ENCODE results near the gene ATMIN. TPM values are rescaled to one million over a fixed set of nuclear protein-coding genes. Genes with fewer than 3 reads are reported as not detected.
A peak's percentile ranks its signal among the peaks of the same experiment; 100 is the strongest.

Gene ATMIN
- total and polyA plus RNA-seq, 4 donors, result 9.4 to 29.1 (median 18.2) TPM

- WGBS, 2 donors, result 58 to 59% methylated on average over 11 of the region's 11 CpGs
- DNase-seq (no peak), ATAC-seq (ENCODE audit: low FRiP score) (no peak)
- Histone ChIP-seq H3K36me3 (ENCODE audit: control insufficient read depth in 1 of 2, insufficient read depth in 2 of 2, low read length in 1 of 2) (no peaks in the 10 kb centered on the region), H3K27ac (ENCODE audit: low read depth in 1 of 2, low read length in 2 of 2) (no peak overlapping the region), H3K4me1 (ENCODE audit: control insufficient read depth in 1 of 2, insufficient read depth in 2 of 2, low read length in 2 of 2) (peaks cover 0 to 3% of the 10 kb centered on the region in 2 donors), H3K27me3 (ENCODE audit: control insufficient read depth in 1 of 2, insufficient read depth in 2 of 2, low read length in 1 of 2) (no peaks in the 10 kb centered on the region), H3K9me3 (ENCODE audit: control insufficient read depth, low read length) (no peaks in the 10 kb centered on the region), H3K4me3 (ENCODE audit: low read length in 2 of 2) (no peak overlapping the region)
- intact Hi-C loops (cut with DNase I), result loop anchor here in 1 of 2 donors (10.0 kb wide), 1 partner anchor 69 kb away; no protein-coding TSS in a partner anchor
Observed at GRCh38 chr16:81003610-81004460, 31.8 kb upstream of the ATMIN start.

DNA sequence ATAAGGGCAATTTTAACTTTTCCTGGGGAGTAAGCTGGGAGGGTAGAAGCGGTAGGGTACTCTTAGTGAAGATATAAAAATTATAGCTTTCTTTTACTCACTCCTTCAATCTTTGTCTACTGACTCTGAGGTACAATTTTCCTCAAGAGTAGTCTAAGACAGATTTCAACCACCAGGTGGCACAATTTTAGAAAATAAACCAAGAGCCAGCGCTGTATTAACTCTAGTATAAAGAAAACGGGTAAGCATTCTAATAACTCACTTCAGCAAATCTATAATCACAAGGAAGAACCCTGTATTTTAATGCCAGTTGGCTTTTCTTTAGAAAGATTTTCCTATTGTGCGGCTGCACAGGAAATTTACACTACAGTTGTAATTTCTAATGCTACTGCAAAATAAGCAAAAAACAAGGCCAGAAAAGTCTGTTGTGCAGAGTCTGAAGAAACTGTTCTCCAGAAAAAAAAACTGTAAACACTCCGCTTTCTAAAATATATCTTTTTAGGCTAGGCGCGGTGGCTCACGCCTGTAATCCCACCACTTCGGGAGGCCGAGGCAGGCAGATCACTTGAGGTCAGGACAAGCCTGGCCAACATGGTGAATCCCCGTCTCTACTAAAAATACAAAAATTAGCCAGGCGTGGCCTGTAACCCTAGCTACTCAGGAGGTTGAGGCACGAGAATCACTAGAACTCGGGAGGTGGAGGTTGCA is 30.8 kb upstream of the ATMIN start:
- WGBS, 2 donors, result 41 to 42% methylated on average over 14 of the region's 14 CpGs
- DNase-seq (no peak), ATAC-seq (ENCODE audit: low FRiP score) (no peak)
- no peaks in the 10 kb centered on the region for H3K27me3 ChIP-seq (ENCODE audit: control insufficient read depth in 1 of 2, insufficient read depth in 2 of 2, low read length in 1 of 2)
- H3K9me3 ChIP-seq (ENCODE audit: control insufficient read depth, low read length), result no peaks in the 10 kb centered on the region
- no peaks in the 10 kb centered on the region for H3K36me3 ChIP-seq (ENCODE audit: control insufficient read depth in 1 of 2, insufficient read depth in 2 of 2, low read length in 1 of 2)
- no peak overlapping the region for H3K27ac ChIP-seq (ENCODE audit: low read depth in 1 of 2, low read length in 2 of 2)
- H3K4me1 ChIP-seq (ENCODE audit: control insufficient read depth in 1 of 2, insufficient read depth in 2 of 2, low read length in 2 of 2), result peaks cover 0 to 3% of the 10 kb centered on the region in 2 donors
- intact Hi-C loops (cut with DNase I), result loop anchor here in 1 of 2 donors (10.0 kb wide), 1 partner anchor 70 kb away; no protein-coding TSS in a partner anchor
- H3K4me3 ChIP-seq (ENCODE audit: low read length in 2 of 2), result no peak overlapping the region

DNA sequence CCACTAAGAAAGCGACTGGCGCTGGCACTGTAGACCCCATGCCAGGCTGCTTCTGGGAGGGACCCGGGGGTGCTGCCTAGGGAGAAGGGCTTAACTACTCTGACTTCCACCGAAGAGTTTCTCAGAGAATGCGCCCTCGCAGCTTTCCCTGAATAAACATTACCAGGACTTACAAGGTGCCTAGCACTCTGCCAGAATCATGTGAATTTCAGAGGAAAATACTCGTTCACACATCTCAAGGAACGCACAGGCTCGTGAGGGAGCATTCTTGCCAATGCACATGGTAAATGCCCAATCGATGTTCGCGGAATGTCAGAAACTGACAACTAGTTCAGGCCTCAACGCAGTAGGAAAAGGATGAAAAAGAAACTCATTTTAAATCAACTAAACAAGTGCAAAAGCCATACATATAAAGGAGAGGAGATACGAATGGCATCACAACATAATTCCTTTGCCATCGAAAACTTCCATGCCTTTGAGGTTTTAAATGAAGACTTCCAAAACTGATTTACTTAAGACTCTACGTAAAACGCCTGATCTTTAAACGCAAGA is 30.0 kb upstream of the ATMIN start:
- WGBS, 2 donors, result 7 to 11% methylated on average over 18 of the region's 18 CpGs
- H3K27ac ChIP-seq (ENCODE audit: low read depth in 1 of 2, low read length in 2 of 2), result peak overlapping the region in 1 of 2 donors; percentile 47
- intact Hi-C loops (cut with DNase I), result loop anchor here (2.0 to 10.0 kb wide), 3 partner anchors 29 to 73 kb away; partner anchors contain the start of gene ATMIN (in 1 of the 2)
- no peaks in the 10 kb centered on the region for H3K9me3 ChIP-seq (ENCODE audit: control insufficient read depth, low read length)
- peak overlapping the region; percentile 50 to 78 for H3K4me3 ChIP-seq (ENCODE audit: low read length in 2 of 2)
- ATAC-seq (ENCODE audit: low FRiP score) (no peak), DNase-seq (no peak)
- H3K27me3 ChIP-seq (ENCODE audit: control insufficient read depth in 1 of 2, insufficient read depth in 2 of 2, low read length in 1 of 2), result no peaks in the 10 kb centered on the region
- H3K36me3 ChIP-seq (ENCODE audit: control insufficient read depth in 1 of 2, insufficient read depth in 2 of 2, low read length in 1 of 2), result no peaks in the 10 kb centered on the region
- H3K4me1 ChIP-seq (ENCODE audit: control insufficient read depth in 1 of 2, insufficient read depth in 2 of 2, low read length in 2 of 2), result peaks cover 0 to 3% of the 10 kb centered on the region in 2 donors

DNA sequence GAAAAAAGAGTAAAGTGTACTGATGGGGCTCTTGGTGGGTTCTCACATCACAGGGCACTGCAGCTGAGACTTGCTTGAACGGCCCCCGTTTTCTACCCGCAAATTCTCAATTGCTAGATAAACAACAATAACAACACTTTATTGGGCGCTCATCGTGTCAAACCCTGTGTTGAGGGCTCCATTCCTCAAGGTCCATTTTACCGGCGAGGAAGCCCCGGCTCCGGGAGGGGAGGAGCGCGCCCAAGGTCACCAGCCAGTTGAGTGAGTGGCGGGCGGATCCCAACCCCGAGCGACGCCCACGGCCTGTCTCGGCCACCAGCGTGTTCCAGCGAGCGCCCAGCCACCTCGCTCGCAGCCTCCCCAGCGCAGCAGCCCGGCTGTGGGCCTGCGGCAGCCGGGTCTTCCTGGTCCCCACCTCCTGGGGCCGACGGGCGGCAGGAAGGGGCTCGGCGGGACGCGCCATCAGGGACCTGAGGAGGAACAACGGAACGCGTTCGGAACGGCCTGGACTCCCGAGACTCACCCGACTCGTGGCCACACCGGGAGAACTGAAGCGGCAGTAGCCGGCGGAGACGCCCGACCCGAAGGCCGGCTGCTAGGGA is 29.3 kb upstream of the ATMIN start:
- no peaks in the 10 kb centered on the region for H3K36me3 ChIP-seq (ENCODE audit: control insufficient read depth in 1 of 2, insufficient read depth in 2 of 2, low read length in 1 of 2)
- H3K9me3 ChIP-seq (ENCODE audit: control insufficient read depth, low read length), result no peaks in the 10 kb centered on the region
- H3K4me3 ChIP-seq (ENCODE audit: low read length in 2 of 2), result peak overlapping the region; percentile 50 to 78
- no peaks in the 10 kb centered on the region for H3K27me3 ChIP-seq (ENCODE audit: control insufficient read depth in 1 of 2, insufficient read depth in 2 of 2, low read length in 1 of 2)
- intact Hi-C loops (cut with DNase I), result loop anchor here (2.0 to 10.0 kb wide), 3 partner anchors 28 to 74 kb away; partner anchors contain the start of gene ATMIN (in 1 of the 2)
- peak overlapping the region; percentile 65 to 81 for H3K27ac ChIP-seq (ENCODE audit: low read depth in 1 of 2, low read length in 2 of 2)
- peaks cover 0 to 3% of the 10 kb centered on the region in 2 donors for H3K4me1 ChIP-seq (ENCODE audit: control insufficient read depth in 1 of 2, insufficient read depth in 2 of 2, low read length in 2 of 2)
- DNase-seq, result peak; percentile 85 to 94
- WGBS, 2 donors, result 0 to 1% methylated on average over 41 to 50 of the region's 50 CpGs
- peak; percentile 70 for ATAC-seq (ENCODE audit: low FRiP score)

DNA sequence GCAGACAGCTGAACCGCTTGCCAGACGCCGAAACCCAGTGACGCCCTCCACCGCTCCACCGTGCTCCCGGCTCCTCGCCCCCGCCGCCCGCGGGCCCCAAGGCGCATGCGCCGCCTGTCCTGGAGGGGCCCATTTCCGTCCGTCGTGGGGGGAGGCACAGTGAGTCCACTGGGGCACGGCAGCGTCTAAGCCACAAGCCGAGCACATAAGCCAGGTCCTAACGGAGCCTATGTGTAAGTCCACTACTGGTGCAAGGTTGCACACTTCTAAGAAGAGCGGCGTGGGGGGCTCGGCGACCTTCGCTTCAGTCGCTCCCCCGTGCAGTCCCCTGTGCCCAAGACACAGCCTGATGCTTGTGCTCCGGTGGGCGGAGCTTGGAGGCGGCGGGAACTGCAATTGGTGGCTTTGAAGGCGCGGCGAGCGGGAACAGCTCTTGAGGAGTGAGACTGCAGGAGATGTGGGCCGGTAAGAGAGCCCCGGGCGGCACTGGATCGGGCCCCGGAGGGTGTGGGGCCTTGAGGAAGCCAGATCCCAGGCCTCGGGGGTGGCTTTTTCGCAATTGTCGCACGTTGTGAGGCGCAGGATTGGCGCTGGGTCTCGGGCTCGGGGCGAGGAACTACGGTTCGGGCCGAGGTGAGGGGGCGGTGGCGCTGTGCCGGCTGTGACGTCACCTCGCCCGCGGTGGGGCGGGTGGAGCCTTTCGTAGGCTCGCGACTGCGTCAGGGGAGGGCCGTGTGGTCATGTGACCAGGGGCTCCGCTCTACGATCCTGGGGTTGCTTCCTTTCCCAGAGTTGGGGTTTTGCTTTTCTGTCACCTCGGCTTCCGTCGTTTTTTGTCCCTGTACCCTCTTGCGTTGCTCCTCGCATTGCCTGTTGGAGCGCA is 28.6 kb upstream of the ATMIN start, which contains the start of the genes CENPN and CMC2:
Gene CENPN (plus strand): TSS at position 402 of the 883 bp plus-strand sequence. CDS start 4,726 bp downstream, outside the sequence.
Gene CMC2 (minus strand): TSS at position 73 of the 883 bp plus-strand sequence. CDS start 9,491 bp downstream, outside the sequence.
- intact Hi-C loops (cut with DNase I), result loop anchor here (1.0 to 10.0 kb wide), 5 partner anchors 28 to 89 kb away; partner anchors contain the start of genes ATMIN (in 1 of the 2), C16orf46 (in 1 of the 2) and GCSH (in 1 of the 2)
- ATAC-seq (ENCODE audit: low FRiP score), result peak; percentile 99
- no peaks in the 10 kb centered on the region for H3K36me3 ChIP-seq (ENCODE audit: control insufficient read depth in 1 of 2, insufficient read depth in 2 of 2, low read length in 1 of 2)
- peaks cover 0 to 3% of the 10 kb centered on the region in 2 donors for H3K4me1 ChIP-seq (ENCODE audit: control insufficient read depth in 1 of 2, insufficient read depth in 2 of 2, low read length in 2 of 2)
- WGBS, 2 donors, result 0 to 1% methylated on average over 64 to 75 of the region's 75 CpGs
- no peaks in the 10 kb centered on the region for H3K9me3 ChIP-seq (ENCODE audit: control insufficient read depth, low read length)
- DNase-seq, result peak; percentile 99
- no peaks in the 10 kb centered on the region for H3K27me3 ChIP-seq (ENCODE audit: control insufficient read depth in 1 of 2, insufficient read depth in 2 of 2, low read length in 1 of 2)
- H3K4me3 ChIP-seq (ENCODE audit: low read length in 2 of 2), result peak within 1 kb of the TSS; percentile 50 to 78
- H3K27ac ChIP-seq (ENCODE audit: low read depth in 1 of 2, low read length in 2 of 2), result peak within 1 kb of the TSS; percentile 68 to 81

DNA sequence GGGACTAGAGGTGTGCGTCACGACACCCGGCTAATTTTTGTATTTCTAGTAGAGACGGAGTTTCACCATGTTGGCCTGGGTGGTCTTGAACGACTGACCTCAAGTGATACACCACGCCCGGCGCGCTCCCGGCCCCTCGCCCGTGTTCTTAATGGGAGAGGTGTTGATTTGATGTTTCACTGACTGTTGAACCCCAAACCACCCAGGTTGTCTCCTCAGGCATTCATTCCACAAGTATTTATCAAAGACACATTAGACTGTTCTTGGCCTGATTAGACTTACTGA is 27.2 kb upstream of the ATMIN start:
- no peak for ATAC-seq (ENCODE audit: low FRiP score)

GRCh38 chr16:81012974-81013373 is 22.7 kb upstream of the ATMIN start:
- Histone ChIP-seq H3K27ac (ENCODE audit: low read depth in 1 of 2, low read length in 2 of 2) (no peak overlapping the region), H3K36me3 (ENCODE audit: control insufficient read depth in 1 of 2, insufficient read depth in 2 of 2, low read length in 1 of 2) (no peaks in the 10 kb centered on the region), H3K9me3 (ENCODE audit: control insufficient read depth, low read length) (no peaks in the 10 kb centered on the region), H3K4me3 (ENCODE audit: low read length in 2 of 2) (no peak overlapping the region), H3K4me1 (ENCODE audit: control insufficient read depth in 1 of 2, insufficient read depth in 2 of 2, low read length in 2 of 2) (no peaks in the 10 kb centered on the region), H3K27me3 (ENCODE audit: control insufficient read depth in 1 of 2, insufficient read depth in 2 of 2, low read length in 1 of 2) (no peaks in the 10 kb centered on the region)
- intact Hi-C loops (cut with DNase I), result no loop called here
- ATAC-seq (ENCODE audit: low FRiP score) (no peak), DNase-seq (no peak)
- 91 to 92% methylated on average over 3 of the region's 3 CpGs for WGBS, 2 donors

More for the DNA sequence above, 27.2 kb upstream of the ATMIN start:
- no peak overlapping the region for H3K4me3 ChIP-seq (ENCODE audit: low read length in 2 of 2)
- WGBS, 2 donors, result 93 to 94% methylated on average over 12 of the region's 12 CpGs
- no peak for DNase-seq
- no peaks in the 10 kb centered on the region for H3K36me3 ChIP-seq (ENCODE audit: control insufficient read depth in 1 of 2, insufficient read depth in 2 of 2, low read length in 1 of 2)
- H3K9me3 ChIP-seq (ENCODE audit: control insufficient read depth, low read length), result no peaks in the 10 kb centered on the region
- H3K27ac ChIP-seq (ENCODE audit: low read depth in 1 of 2, low read length in 2 of 2), result no peak overlapping the region
- H3K27me3 ChIP-seq (ENCODE audit: control insufficient read depth in 1 of 2, insufficient read depth in 2 of 2, low read length in 1 of 2), result no peaks in the 10 kb centered on the region
- H3K4me1 ChIP-seq (ENCODE audit: control insufficient read depth in 1 of 2, insufficient read depth in 2 of 2, low read length in 2 of 2), result peaks cover 0 to 3% of the 10 kb centered on the region in 2 donors
- intact Hi-C loops (cut with DNase I), result loop anchor here in 1 of 2 donors (10.0 kb wide), 1 partner anchor 74 kb away; no protein-coding TSS in a partner anchor
